ENCODE data around the gene MEIG1. TPM values are rescaled to one million over a fixed set of nuclear protein-coding genes. Genes with fewer than 3 reads are reported as not detected.
"Not testable (repeated sequence)": the region's sequence is repeated elsewhere in the genome, so short reads cannot be mapped to it uniquely, and the experiment has no call there.

MEIG1 gene
- total RNA-seq, 1 experiment from 2014 or later, result not detected

DNA sequence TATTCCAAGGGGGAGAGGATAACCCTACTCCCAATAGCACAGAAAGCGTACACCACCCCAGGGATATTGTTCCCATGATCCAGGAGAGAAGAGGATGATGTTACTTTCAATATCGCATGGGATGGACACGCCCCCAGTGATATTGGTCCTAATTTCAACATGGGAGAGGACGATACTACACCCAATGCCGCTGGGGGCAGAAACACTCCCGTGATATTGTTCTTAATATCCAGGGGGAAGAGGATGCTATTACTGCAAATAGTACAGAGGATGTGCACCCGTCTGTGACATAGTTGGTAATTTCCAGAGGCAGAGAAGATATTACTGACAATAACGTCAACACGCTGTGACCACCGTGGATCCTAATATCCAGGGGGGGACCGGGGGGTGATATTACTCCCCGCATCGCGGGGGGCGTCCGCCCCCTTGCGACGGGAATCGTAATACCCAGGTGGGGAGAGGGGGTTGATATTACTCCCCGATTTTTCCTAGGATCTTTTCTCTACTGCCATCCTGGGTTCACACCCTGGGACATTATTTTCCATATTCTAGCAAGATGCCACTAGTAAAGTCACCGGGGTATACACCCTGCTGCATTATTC, 16.6 kb downstream of the MEIG1 start:
- POLR2A ChIA-PET, result no interaction called here

DNA sequence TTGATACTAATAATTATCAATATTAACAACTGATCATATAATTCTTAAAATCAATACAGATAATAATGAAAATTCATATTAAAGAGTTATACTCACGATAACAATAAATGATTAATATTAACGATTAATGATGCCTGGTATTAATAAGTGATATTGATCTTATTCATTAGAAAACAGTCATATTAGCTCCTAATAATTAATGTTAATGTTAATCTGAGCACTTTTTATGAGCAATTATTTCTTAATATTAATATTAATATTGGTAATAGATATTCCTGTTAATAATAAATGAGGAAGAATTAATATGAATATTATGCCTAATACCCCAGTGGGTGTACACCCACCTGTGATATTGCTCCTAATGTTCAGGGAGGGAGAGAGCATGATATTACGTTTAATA, 23.6 kb downstream of the MEIG1 start:
- Mint-ChIP-seq H3K4me1 (ENCODE audit: low read depth, unreplicated experiment) (no peaks in the 10 kb centered on the region), H3K36me3 (ENCODE audit: insufficient read depth, unreplicated experiment) (no peaks in the 10 kb centered on the region), H3K4me3 (ENCODE audit: unreplicated experiment) (no peak overlapping the region), H3K27me3 (ENCODE audit: insufficient read depth, unreplicated experiment) (no peaks in the 10 kb centered on the region), H3K9me3 (ENCODE audit: unreplicated experiment) (no peaks in the 10 kb centered on the region), H3K27ac (ENCODE audit: unreplicated experiment) (no peak overlapping the region)
- ChIA-PET POLR2A (no interaction called here), CTCF (no interaction called here)
- intact Hi-C loops (cut with micrococcal nuclease; ENCODE audit: unreplicated experiment), result no loop called here
- H3K9me3 ChIP-seq, result no peaks in the 10 kb centered on the region
- no TSS peak for BruUV-seq (replicated peaks)
- TF ChIP-seq, protein P1, sequence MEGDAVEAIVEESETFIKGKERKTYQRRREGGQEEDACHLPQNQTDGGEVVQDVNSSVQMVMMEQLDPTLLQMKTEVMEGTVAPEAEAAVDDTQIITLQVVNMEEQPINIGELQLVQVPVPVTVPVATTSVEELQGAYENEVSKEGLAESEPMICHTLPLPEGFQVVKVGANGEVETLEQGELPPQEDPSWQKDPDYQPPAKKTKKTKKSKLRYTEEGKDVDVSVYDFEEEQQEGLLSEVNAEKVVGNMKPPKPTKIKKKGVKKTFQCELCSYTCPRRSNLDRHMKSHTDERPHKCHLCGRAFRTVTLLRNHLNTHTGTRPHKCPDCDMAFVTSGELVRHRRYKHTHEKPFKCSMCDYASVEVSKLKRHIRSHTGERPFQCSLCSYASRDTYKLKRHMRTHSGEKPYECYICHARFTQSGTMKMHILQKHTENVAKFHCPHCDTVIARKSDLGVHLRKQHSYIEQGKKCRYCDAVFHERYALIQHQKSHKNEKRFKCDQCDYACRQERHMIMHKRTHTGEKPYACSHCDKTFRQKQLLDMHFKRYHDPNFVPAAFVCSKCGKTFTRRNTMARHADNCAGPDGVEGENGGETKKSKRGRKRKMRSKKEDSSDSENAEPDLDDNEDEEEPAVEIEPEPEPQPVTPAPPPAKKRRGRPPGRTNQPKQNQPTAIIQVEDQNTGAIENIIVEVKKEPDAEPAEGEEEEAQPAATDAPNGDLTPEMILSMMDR (IDR thresholded peaks at IDR 0.05; ENCODE audit: insufficient read depth in 1 of 2, low read depth in 1 of 2, low read length in 1 of 2, severe bottlenecking in 1 of 2, unreplicated experiment in 1 of 2), result no peak
- H3K4me3 ChIP-seq (ENCODE audit: low read depth, low read length), result no peak overlapping the region
- DNase-seq, result no peak
- H3K27me3 ChIP-seq (replicated peaks; ENCODE audit: control insufficient read depth, insufficient read depth, low read length), result no peaks in the 10 kb centered on the region
- H3K4me1 ChIP-seq, result no peaks in the 10 kb centered on the region
- H3K36me3 ChIP-seq (ENCODE audit: control insufficient read depth, insufficient read depth, low read length), result no peaks in the 10 kb centered on the region

More for the DNA sequence above, 16.6 kb downstream of the MEIG1 start:
- CTCF ChIA-PET, result no interaction called here
- Histone ChIP-seq H3K4me3 (ENCODE audit: low read depth, low read length) (no peak overlapping the region), H3K36me3 (ENCODE audit: control insufficient read depth, insufficient read depth, low read length) (no peaks in the 10 kb centered on the region), H3K27me3 (replicated peaks; ENCODE audit: control insufficient read depth, insufficient read depth, low read length) (no peaks in the 10 kb centered on the region), H3K9me3 (no peaks in the 10 kb centered on the region), H3K4me1 (no peaks in the 10 kb centered on the region)
- Mint-ChIP-seq H3K9me3 (ENCODE audit: unreplicated experiment) (no peaks in the 10 kb centered on the region), H3K27ac (ENCODE audit: unreplicated experiment) (no peak overlapping the region), H3K4me3 (ENCODE audit: unreplicated experiment) (no peak overlapping the region), H3K36me3 (ENCODE audit: insufficient read depth, unreplicated experiment) (no peaks in the 10 kb centered on the region), H3K4me1 (ENCODE audit: low read depth, unreplicated experiment) (no peaks in the 10 kb centered on the region), H3K27me3 (ENCODE audit: insufficient read depth, unreplicated experiment) (no peaks in the 10 kb centered on the region)
- TF ChIP-seq, protein P1 (IDR thresholded peaks at IDR 0.05; ENCODE audit: insufficient read depth in 1 of 2, low read depth in 1 of 2, low read length in 1 of 2, severe bottlenecking in 1 of 2, unreplicated experiment in 1 of 2), result peak in 1 of 2 experiments; percentile 37
- DNase-seq, result no peak
- intact Hi-C loops (cut with micrococcal nuclease; ENCODE audit: unreplicated experiment), result no loop called here
- BruUV-seq (replicated peaks), result no TSS peak

DNA sequence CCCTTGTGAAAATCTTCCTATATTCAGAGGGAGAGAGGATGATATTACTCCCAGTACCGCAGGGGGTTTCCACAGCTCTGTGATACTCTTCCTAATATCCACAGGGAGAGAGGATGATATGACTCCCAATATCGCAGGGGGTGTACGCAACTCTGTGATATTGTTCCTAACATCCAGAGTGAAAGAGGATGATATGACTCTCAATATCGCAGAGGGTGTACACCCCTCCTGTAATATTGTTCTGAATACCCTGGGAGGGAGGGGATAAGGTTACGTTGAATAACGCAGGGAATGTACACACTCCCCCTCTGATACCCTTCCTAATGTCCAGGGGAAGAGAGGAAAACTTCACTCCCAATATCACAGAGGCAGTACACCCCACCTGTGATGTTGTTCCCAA, 30.4 kb downstream of the MEIG1 start:
- BruUV-seq (replicated peaks); POLR2A ChIA-PET; H3K27me3 ChIP-seq (replicated peaks; ENCODE audit: control insufficient read depth, insufficient read depth, low read length); H3K27me3 Mint-ChIP-seq (ENCODE audit: insufficient read depth, unreplicated experiment); H3K4me3 Mint-ChIP-seq (ENCODE audit: unreplicated experiment); H3K36me3 Mint-ChIP-seq (ENCODE audit: insufficient read depth, unreplicated experiment); H3K4me3 ChIP-seq (ENCODE audit: low read depth, low read length); intact Hi-C loops (cut with micrococcal nuclease; ENCODE audit: unreplicated experiment); DNase-seq; CTCF ChIA-PET; H3K9me3 ChIP-seq; H3K36me3 ChIP-seq (ENCODE audit: control insufficient read depth, insufficient read depth, low read length); H3K27ac Mint-ChIP-seq (ENCODE audit: unreplicated experiment); H3K9me3 Mint-ChIP-seq (ENCODE audit: unreplicated experiment): not testable (repeated sequence)
- peaks cover 32% of the 10 kb centered on the region for H3K4me1 Mint-ChIP-seq (ENCODE audit: low read depth, unreplicated experiment)
- peaks cover 27% of the 10 kb centered on the region for H3K4me1 ChIP-seq
